ENCODE data around the gene GOLPH3.

DNA sequence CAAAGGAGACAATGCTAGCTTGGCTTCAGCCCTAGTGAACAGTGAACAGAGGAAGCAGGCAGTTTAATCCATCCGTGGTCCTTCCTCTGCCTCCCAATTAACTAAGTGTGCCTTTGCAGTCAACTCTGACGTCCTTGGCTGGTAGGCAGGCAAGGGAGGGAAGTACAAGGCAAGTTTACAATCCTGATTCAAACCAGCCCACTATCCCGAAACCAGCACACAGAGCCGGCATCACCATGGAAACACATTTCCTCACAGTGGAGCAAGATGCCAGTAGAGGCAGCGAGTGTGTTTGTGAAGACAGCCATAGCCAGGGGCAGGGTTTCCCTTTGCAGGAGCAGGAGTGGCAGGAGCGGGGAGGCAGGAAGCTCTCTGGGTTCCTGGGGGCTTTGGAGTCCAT is 73.9 kb downstream of the GOLPH3 start:
- TF ChIP-seq CHD1 (IDR thresholded peaks at IDR 0.05; ENCODE audit: low read depth, low read length) (no peak), POLR2A (IDR thresholded peaks at IDR 0.05; ENCODE audit: control extremely low read depth in 1 of 2, low read depth in 2 of 2, low read length in 2 of 2) (no peak), POLR2AphosphoS5 (IDR thresholded peaks at IDR 0.05; ENCODE audit: low read depth, low read length) (no peak), CTCF (IDR thresholded peaks at IDR 0.05; ENCODE audit: control extremely low read depth in 1 of 3, insufficient read depth in 1 of 3, low read depth in 1 of 3, low read length in 3 of 3) (no peak), GTF2F1 (IDR thresholded peaks at IDR 0.05; ENCODE audit: borderline replicate concordance, low read depth, low read length) (no peak), CHD2 (IDR thresholded peaks at IDR 0.05; ENCODE audit: low read length) (no peak), TCF12 (IDR thresholded peaks at IDR 0.05; ENCODE audit: low read depth, low read length) (no peak), CEBPB (IDR thresholded peaks at IDR 0.05; ENCODE audit: low read depth, low read length) (no peak), YY1 (IDR thresholded peaks at IDR 0.05; ENCODE audit: low read depth, low read length) (no peak), BRCA1 (IDR thresholded peaks at IDR 0.05; ENCODE audit: low read depth, low read length) (no peak), EZH2 (IDR thresholded peaks at IDR 0.05; ENCODE audit: low read depth, low read length, severe bottlenecking) (no peak)

Data from H1 (cell line).